HG03103 (cell line): ENCODE measurements around the gene OMD.

ENCODE experiments used
- ATAC-seq: cut with Tn5 transposase; IDR thresholded peaks from one replicate; pipeline ENCODE4 v1.9.1; 2021; ENCODE audit warnings: low read depth; ENCODE audit not compliant: unreplicated experiment

The OMD gene

DNA sequence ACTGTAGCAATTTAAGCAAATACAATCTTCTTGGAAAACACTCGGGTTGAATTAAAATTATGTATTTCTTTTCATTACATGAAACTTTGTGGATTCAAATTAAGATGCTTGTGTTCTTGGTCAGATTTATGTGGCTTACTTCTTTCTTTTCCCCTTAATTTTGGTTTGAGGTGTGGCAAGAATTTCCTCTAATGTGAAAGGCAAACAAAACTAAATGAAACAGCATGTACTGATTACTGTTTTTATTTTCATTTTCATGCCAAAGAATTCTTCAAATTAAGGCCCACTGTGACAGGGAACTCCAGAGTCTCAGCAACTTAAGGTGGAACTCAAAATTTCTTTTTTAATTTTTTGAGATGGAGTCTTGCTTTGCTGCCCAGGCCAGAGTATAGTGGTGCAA lies at the start of gene OMD:
Gene OMD, minus strand, starts transcription at position 132 of the 400 bp plus-strand sequence. CDS start 6,913 bp downstream, outside the sequence.
- no peak for ATAC-seq

GRCh38 chr9:92468206-92468605 lies 43.9 kb upstream of the OMD start:
- ATAC-seq, result no peak

GRCh38 chr9:92467511-92467910 lies 43.2 kb upstream of the OMD start:
- ATAC-seq, result no peak

DNA sequence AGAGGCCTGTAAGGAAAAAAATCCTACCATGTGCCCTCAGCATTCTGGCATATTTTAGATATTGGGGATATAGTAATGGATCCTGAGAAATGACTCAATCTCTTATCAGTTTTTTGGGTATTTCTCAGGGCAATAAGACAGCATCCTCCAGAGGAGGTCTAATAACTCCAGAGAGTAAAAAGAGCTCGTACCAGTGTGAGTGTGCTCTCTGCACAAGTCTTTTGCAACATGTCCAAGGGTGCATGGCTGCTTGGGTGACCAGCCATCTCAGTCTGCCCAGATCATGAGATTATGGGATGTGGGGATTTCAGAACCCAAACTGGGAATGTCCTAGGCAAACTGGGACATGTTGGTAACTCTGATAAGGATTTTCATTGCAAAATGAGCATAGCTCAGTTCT lies 42.8 kb upstream of the OMD start:
- ATAC-seq, result no peak

DNA sequence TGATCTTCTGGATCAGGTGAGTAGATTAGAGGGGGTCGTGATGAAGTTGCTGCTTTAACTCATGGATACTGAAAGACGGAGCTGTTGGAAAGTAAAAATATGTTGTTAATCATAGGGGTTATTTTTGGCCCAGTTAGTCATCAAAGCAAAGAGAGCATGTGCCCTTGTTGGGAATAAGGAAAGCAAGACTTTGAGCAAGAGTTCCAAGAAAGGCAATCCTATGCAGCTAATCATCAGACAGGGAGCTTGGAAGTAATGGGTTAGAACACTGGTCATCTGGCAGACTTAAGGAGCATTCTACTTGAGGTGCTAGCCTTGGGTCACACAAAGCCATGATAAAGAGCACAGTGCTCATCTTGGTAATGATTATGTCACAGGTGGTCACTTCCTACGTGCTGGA lies 39.7 kb upstream of the OMD start:
- no peak for ATAC-seq

GRCh38 chr9:92463387-92463786 lies 39.1 kb upstream of the OMD start:
- ATAC-seq, result no peak

DNA sequence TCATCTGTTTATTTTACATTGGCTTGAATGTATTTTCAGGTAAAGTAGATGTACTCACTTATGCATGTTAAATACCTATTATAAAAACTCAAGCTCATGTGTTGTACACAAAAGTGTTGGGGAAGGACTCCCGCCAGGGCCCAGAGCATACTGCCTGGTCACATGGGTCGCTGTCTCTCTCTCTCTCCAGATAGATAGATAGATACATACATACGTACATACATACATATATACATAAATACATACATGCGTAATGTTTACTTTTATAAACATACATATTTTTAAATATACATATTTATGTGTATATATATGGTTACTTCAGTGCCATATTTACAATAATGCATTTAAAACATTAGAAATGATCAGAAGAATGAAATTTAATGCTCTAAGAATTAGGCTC lies 33.3 kb upstream of the OMD start:
- no peak for ATAC-seq

DNA sequence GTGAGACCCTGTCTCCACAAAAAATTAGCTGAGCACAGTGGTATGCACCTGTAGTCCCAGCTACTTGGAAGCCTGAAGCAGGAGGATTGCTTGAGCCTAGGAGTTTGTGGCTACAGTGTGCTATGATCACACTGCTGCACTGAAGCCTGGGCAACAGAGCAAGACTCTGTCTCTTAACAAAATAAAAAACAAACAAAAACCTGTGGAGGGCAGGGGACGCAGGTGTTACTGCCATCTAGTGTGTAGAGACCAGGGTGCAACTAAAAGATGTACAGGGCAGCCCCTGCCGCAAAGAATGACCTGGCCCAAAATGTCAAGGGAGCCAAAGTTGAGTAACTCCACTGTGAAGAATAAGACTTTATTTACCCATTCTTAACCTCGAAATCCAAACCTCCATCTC lies 30.9 kb upstream of the OMD start:
- ATAC-seq, result no peak

DNA sequence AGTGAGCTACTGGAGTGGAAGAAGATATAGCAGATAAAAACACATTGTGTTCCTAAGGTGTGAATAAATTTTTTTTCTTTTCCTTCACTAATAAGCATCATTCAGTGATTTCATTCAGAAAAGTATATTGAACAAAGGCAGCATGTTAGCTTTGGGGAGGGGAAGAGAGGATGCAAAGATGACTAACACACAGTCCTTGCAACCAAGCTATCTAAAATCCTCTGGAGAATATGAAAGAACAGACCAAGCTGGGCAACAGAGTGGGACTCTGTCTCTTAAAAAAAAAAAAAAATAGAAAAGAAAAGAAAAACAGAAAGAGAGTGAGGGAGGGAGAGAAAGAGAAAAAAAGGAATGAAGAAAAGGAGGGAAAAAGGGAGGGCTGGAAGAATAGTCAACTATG lies 22.3 kb upstream of the OMD start:
- no peak for ATAC-seq

DNA sequence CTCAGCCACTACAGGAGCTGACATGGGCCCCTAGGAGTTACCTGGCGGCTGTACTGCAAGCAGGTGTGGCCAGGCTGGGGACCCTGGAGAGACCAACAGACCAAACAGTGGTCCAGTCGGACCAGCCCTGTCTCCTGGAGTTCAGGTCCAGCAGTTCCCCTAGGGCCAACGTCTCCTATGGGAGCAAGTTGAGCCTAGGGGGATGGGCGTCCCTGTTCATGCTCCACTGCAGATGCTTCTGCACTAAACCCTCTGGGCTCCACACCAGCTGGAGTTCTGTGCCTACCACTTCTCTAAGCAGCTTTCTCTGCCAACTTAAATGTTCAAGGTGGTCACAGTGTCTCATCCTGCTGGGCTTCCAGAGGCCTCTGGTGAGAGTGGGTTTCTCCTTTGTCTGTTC lies 20.6 kb upstream of the OMD start:
- no peak for ATAC-seq

- no peak for ATAC-seq
Measured at GRCh38 chr9:92440751-92441046, 16.4 kb upstream of the OMD start.

GRCh38 chr9:92439921-92440750 lies 15.9 kb upstream of the OMD start:
- ATAC-seq, result no peak

- ATAC-seq, result no peak
Measured at GRCh38 chr9:92438900-92439526, 14.7 kb upstream of the OMD start.

GRCh38 chr9:92435263-92435662 lies 11.0 kb upstream of the OMD start:
- ATAC-seq, result no peak

DNA sequence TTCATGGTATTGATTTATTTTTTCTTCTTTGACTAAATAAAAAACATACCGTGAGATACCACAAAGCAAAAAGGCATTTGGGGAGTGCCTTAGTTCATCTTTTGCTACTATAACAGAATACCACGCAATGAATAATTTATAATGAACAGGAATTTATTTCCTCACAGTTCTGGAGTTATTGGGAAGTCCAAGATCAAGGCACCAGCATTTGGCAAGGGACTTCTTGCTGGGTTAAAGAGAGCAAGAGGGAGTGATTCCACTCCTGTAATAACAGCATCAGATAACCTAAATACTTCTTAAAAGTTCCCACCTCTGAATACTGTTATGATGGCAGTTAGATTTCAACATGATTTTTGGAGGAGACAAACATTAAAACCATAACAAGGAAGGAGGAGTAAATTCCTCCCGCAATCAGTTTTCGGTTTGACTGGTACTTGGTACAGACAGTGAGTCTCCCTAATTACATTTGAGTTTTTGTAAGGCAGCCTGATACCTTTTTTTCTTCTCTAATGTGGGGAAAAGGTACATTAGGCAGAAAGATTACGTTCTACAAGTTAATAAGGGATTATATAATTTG lies 8.8 kb upstream of the OMD start:
- ATAC-seq, result no peak

GRCh38 chr9:92432350-92432749 lies 8.1 kb upstream of the OMD start:
- no peak for ATAC-seq

DNA sequence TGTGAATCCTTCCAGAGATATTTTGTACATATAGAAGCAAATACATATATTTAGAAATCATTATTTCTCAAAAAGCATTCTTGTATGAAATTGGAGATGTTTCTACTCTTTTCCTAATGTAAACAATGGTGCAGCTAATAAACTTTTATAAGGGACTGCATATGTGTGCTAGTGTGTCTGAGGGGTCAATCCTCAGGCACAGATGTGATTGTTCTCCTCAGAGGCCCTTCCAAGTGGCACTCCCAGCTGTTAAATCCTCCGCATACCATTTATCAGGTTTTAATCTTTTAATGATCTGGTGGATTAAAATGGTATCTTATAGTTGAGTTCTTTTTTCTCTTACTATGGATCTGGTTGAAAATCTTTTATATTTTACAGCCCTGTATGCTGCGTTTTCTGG lies 5.6 kb upstream of the OMD start:
- ATAC-seq, result no peak

DNA sequence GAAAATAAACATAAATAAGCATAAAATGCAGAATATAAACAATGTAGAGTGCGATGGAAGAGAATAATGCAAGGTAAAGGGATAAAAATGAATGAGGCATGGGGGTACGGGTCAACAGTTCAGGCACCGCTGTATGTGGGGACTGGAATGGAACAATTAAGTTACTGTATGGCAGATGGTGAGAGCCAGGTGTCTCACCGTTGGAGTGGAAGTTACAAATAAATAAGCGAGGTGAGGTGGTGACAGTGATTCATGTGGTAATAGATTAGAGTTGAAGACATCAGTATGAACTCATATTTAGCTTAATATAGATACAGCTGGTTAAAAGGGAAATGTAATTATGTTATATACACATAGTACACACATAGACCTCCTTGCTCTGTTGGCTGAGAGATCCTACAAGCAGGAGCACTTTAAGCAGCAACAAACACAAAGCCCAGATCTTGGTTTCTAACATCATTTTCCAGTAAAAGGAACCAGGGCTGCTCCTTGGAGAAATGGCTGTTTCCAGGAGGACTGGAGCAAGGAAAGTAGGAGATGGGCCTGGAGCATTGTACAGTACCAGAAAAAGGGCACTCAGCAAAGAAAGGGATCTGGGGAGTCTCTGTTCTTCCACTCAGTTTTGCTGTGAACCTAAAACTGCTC lies 2.4 kb upstream of the OMD start:
- no peak for ATAC-seq

DNA sequence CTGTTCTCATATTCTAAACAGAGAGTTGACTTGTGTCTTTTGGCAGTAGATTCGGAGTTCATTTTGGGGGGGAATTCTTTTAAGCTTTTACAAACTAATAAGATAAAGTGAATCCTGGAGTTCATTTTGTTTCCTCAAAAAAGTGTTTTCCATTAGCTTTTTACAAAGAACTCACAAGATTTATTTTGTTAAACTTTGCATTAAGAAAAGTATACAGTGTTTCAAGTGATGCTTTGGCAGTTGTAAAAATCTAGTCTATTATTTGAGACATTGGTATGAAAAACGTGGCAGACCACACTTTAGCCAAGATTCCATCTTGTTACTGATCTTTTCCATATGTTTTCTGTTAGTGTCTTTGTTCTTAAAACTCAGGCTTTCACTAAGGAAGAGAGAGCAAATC lies 1.2 kb upstream of the OMD start:
- ATAC-seq, result no peak

- ATAC-seq, result no peak
Measured at GRCh38 chr9:92423612-92424011, 659 bp downstream of the OMD start.

DNA sequence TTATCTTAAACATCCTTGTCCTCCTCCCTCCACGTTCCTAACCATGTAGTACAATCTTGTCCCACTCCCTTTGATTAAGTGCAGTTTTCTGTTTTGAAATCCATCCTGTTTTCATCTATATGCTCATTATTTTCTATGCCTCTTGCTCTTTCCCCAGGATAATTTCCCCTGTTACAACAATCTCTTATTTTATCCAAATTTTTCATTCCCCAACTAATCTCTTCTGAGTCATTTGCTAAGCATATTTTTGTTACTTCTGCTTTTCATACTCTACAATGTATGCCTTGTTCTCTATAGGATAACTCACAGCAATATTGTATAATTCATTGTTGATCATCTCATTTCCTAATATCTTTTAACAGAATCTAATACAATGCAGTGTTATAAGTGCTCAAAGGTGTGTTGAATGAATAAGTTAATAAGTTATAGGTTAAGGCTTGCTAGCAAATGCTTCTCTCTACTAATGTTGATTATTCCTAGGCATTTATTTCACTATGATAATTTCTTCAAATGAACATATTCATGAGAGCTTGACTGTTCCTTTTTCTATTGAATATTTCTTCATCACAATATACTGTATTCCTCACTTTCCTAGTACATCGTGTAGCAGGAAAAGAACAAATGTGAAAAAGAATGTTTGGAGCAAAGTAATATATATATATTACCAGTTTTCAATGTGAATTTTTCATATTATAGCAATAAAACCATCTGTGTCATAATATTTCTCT lies 1.5 kb downstream of the OMD start:
- ATAC-seq, result no peak
